Measurements from ENCODE around the gene NKAP. TPM values are rescaled to one million over a fixed set of nuclear protein-coding genes. Genes with fewer than 3 reads are reported as not detected.

The NKAP gene
- total and polyA plus RNA-seq, 9 of the 15 experiments (the other 6 are each of a cell fraction or from before 2014, with no cell fraction given): 3.1 to 8.3 (median 7.0) TPM

- TF ChIP-seq NCOR1 (IDR thresholded peaks at IDR 0.05) (peak; percentile 50; the same call in 1 of the 2 replicates), CREB3L1 (IDR thresholded peaks at IDR 0.05; ENCODE audit: borderline replicate concordance, low read depth) (peak; percentile 42; the same call in 1 of the 2 replicates), TARDBP (IDR thresholded peaks at IDR 0.05) (no peak), GTF2E2 (tag; IDR thresholded peaks at IDR 0.05) (no peak), HES1 (IDR thresholded peaks at IDR 0.05; ENCODE audit: low read depth) (no peak), FOSL1 (tag; conservative IDR thresholded peaks at IDR 0.05) (0 out of 2 replicates have a peak, but pooled peaks have one; percentile 13), PRMT5 (CRISPR knock-in tag; IDR thresholded peaks at IDR 0.05) (no peak), ZNF175 (CRISPR knock-in tag; IDR thresholded peaks at IDR 0.05; ENCODE audit: low read depth) (0 out of 2 replicates have a peak, but pooled peaks have one; percentile 58), NKRF (IDR thresholded peaks at IDR 0.05; ENCODE audit: borderline replicate concordance) (no peak), CTBP1 (IDR thresholded peaks at IDR 0.05; ENCODE audit: borderline replicate concordance) (0 out of 2 replicates have a peak, but pooled peaks have one; percentile 49), MTA1 (IDR thresholded peaks at IDR 0.05; ENCODE audit: borderline replicate concordance) (no peak), NFIC (IDR thresholded peaks at IDR 0.05) (peak; percentile 32; the same call in 1 of the 2 replicates), ZNF695 (CRISPR knock-in tag; IDR thresholded peaks at IDR 0.05) (no peak), RERE (CRISPR knock-in tag; IDR thresholded peaks at IDR 0.05; ENCODE audit: borderline replicate concordance) (no peak), DIDO1 (tag; IDR thresholded peaks at IDR 0.05; ENCODE audit: low read depth) (peak; percentile 94), NR2C1 (IDR thresholded peaks at IDR 0.05) (peak; percentile 49), NR2C1 (tag; IDR thresholded peaks at IDR 0.05) (peak; percentile 76)
These were observed at the start of gene NKAP (continued) for GRCh38 chrX:119943185-119943988.
